ENCODE data around the gene GPD1L.

Gene GPD1L

DNA sequence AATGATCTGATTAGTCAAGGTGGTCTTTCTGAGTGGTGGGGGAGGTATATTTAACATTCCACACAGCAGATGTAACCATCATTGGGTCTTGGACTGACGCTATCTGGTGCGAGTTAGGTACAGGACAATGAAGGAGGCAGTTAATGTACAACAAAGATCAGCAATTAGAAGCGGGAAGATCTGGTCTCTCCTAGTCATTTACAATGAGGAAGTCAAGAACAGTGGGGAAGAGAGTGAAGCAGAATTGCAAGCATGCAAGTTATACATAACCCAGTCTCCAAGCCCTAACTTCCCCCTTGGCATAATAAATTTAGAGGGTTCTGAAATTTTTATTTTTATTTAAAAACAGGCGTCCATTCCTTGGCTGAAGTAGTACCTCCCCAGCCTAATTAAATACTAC, 14.1 kb downstream of the GPD1L start (continued):
- TF ChIP-seq, protein P1, sequence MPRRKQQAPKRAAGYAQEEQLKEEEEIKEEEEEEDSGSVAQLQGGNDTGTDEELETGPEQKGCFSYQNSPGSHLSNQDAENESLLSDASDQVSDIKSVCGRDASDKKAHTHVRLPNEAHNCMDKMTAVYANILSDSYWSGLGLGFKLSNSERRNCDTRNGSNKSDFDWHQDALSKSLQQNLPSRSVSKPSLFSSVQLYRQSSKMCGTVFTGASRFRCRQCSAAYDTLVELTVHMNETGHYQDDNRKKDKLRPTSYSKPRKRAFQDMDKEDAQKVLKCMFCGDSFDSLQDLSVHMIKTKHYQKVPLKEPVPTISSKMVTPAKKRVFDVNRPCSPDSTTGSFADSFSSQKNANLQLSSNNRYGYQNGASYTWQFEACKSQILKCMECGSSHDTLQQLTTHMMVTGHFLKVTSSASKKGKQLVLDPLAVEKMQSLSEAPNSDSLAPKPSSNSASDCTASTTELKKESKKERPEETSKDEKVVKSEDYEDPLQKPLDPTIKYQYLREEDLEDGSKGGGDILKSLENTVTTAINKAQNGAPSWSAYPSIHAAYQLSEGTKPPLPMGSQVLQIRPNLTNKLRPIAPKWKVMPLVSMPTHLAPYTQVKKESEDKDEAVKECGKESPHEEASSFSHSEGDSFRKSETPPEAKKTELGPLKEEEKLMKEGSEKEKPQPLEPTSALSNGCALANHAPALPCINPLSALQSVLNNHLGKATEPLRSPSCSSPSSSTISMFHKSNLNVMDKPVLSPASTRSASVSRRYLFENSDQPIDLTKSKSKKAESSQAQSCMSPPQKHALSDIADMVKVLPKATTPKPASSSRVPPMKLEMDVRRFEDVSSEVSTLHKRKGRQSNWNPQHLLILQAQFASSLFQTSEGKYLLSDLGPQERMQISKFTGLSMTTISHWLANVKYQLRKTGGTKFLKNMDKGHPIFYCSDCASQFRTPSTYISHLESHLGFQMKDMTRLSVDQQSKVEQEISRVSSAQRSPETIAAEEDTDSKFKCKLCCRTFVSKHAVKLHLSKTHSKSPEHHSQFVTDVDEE (CRISPR knock-in tag; IDR thresholded peaks at IDR 0.05) = no peak

DNA sequence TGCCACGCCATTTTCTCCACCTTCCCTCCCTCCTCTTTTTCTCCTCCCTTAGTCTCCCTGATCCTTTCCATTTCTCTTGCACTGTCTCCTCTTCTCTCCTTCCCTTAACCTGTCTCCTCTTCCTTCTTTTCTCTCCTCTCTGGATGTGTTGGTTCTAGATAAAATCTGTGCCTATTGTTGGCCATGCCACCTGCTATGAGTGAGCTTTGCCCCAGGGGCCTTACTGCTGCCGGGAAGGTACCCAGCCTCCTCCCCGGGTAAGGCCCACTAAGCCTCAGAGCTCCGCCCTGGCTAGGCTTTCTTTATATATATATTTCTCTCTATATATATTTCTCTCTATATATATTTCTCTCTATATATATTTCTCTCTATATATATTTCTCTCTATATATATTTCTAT, 14.7 kb downstream of the GPD1L start:
- TF ChIP-seq ZNF8 (CRISPR knock-in tag; IDR thresholded peaks at IDR 0.05) (no peak), ZFP3 (CRISPR knock-in tag; IDR thresholded peaks at IDR 0.05) (no peak), ZNF70 (CRISPR knock-in tag; IDR thresholded peaks at IDR 0.05) (no peak), ZC3H10 (CRISPR knock-in tag; IDR thresholded peaks at IDR 0.05) (no peak), OSR1 (CRISPR knock-in tag; IDR thresholded peaks at IDR 0.05) (no peak), ARNTL (CRISPR knock-in tag; IDR thresholded peaks at IDR 0.05; ENCODE audit: borderline replicate concordance, low read depth) (no peak), BACH2 (CRISPR knock-in tag; IDR thresholded peaks at IDR 0.05; ENCODE audit: borderline replicate concordance) (no peak), ZNF565 (CRISPR knock-in tag; conservative IDR thresholded peaks at IDR 0.05; ENCODE audit: low read depth) (no peak), TCF4 (CRISPR knock-in tag; IDR thresholded peaks at IDR 0.05; ENCODE audit: borderline replicate concordance) (no peak), CSDC2 (CRISPR knock-in tag; IDR thresholded peaks at IDR 0.05) (no peak), RARB (CRISPR knock-in tag; IDR thresholded peaks at IDR 0.05) (no peak), SNAI2 (CRISPR knock-in tag; IDR thresholded peaks at IDR 0.05) (no peak), ESRRG (CRISPR knock-in tag; IDR thresholded peaks at IDR 0.05) (no peak), ISL1 (CRISPR knock-in tag; IDR thresholded peaks at IDR 0.05) (no peak), PPARA (CRISPR knock-in tag; IDR thresholded peaks at IDR 0.05; ENCODE audit: borderline replicate concordance) (no peak), ZFP30 (CRISPR knock-in tag; IDR thresholded peaks at IDR 0.05) (no peak)
- TF ChIP-seq, protein P1 (CRISPR knock-in tag; IDR thresholded peaks at IDR 0.05) = no peak
- TF ChIP-seq, protein P2, sequence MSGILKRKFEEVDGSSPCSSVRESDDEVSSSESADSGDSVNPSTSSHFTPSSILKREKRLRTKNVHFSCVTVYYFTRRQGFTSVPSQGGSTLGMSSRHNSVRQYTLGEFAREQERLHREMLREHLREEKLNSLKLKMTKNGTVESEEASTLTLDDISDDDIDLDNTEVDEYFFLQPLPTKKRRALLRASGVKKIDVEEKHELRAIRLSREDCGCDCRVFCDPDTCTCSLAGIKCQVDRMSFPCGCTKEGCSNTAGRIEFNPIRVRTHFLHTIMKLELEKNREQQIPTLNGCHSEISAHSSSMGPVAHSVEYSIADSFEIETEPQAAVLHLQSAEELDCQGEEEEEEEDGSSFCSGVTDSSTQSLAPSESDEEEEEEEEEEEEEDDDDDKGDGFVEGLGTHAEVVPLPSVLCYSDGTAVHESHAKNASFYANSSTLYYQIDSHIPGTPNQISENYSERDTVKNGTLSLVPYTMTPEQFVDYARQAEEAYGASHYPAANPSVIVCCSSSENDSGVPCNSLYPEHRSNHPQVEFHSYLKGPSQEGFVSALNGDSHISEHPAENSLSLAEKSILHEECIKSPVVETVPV (CRISPR knock-in tag; IDR thresholded peaks at IDR 0.05) = no peak
- TF ChIP-seq, protein P3, sequence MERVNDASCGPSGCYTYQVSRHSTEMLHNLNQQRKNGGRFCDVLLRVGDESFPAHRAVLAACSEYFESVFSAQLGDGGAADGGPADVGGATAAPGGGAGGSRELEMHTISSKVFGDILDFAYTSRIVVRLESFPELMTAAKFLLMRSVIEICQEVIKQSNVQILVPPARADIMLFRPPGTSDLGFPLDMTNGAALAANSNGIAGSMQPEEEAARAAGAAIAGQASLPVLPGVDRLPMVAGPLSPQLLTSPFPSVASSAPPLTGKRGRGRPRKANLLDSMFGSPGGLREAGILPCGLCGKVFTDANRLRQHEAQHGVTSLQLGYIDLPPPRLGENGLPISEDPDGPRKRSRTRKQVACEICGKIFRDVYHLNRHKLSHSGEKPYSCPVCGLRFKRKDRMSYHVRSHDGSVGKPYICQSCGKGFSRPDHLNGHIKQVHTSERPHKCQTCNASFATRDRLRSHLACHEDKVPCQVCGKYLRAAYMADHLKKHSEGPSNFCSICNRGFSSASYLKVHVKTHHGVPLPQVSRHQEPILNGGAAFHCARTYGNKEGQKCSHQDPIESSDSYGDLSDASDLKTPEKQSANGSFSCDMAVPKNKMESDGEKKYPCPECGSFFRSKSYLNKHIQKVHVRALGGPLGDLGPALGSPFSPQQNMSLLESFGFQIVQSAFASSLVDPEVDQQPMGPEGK (CRISPR knock-in tag; IDR thresholded peaks at IDR 0.05; ENCODE audit: borderline replicate concordance) = no peak
- TF ChIP-seq, protein P4, sequence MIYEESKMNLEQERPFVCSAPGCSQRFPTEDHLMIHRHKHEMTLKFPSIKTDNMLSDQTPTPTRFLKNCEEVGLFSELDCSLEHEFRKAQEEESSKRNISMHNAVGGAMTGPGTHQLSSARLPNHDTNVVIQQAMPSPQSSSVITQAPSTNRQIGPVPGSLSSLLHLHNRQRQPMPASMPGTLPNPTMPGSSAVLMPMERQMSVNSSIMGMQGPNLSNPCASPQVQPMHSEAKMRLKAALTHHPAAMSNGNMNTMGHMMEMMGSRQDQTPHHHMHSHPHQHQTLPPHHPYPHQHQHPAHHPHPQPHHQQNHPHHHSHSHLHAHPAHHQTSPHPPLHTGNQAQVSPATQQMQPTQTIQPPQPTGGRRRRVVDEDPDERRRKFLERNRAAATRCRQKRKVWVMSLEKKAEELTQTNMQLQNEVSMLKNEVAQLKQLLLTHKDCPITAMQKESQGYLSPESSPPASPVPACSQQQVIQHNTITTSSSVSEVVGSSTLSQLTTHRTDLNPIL (CRISPR knock-in tag; IDR thresholded peaks at IDR 0.05; ENCODE audit: low read depth) = no peak
- no peak for ATAC-seq

DNA sequence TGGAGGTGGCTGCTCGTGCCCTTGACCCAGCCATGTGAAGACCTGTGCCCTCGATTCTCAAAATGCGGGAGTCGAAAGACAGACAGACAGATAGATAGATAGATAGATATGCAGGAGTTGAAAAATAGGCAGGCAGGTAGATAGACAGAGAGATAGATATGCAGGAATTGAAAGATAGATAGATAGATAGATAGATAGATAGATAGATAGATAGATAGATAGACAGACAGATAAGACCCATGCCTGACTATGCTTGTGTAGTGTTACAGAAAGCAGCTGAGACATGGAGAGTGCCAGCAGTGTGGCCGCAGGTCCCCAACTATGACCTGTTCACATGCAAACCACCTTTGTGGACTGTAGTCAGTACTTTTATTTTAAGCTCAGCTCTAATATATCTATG, 17.2 kb downstream of the GPD1L start:
- no peak for ATAC-seq
- TF ChIP-seq BACH2 (CRISPR knock-in tag; IDR thresholded peaks at IDR 0.05; ENCODE audit: borderline replicate concordance) (no peak), ZNF8 (CRISPR knock-in tag; IDR thresholded peaks at IDR 0.05) (no peak), CSDC2 (CRISPR knock-in tag; IDR thresholded peaks at IDR 0.05) (no peak), ZNF70 (CRISPR knock-in tag; IDR thresholded peaks at IDR 0.05) (no peak), OSR1 (CRISPR knock-in tag; IDR thresholded peaks at IDR 0.05) (no peak), ZFP3 (CRISPR knock-in tag; IDR thresholded peaks at IDR 0.05) (no peak), ZNF565 (CRISPR knock-in tag; conservative IDR thresholded peaks at IDR 0.05; ENCODE audit: low read depth) (no peak), ARNTL (CRISPR knock-in tag; IDR thresholded peaks at IDR 0.05; ENCODE audit: borderline replicate concordance, low read depth) (no peak), ESRRG (CRISPR knock-in tag; IDR thresholded peaks at IDR 0.05) (no peak), ZC3H10 (CRISPR knock-in tag; IDR thresholded peaks at IDR 0.05) (no peak), GLIS3 (CRISPR knock-in tag; IDR thresholded peaks at IDR 0.05) (no peak), ISL1 (CRISPR knock-in tag; IDR thresholded peaks at IDR 0.05) (no peak)
- TF ChIP-seq, protein P2 (CRISPR knock-in tag; IDR thresholded peaks at IDR 0.05) = no peak
- TF ChIP-seq, protein P5, sequence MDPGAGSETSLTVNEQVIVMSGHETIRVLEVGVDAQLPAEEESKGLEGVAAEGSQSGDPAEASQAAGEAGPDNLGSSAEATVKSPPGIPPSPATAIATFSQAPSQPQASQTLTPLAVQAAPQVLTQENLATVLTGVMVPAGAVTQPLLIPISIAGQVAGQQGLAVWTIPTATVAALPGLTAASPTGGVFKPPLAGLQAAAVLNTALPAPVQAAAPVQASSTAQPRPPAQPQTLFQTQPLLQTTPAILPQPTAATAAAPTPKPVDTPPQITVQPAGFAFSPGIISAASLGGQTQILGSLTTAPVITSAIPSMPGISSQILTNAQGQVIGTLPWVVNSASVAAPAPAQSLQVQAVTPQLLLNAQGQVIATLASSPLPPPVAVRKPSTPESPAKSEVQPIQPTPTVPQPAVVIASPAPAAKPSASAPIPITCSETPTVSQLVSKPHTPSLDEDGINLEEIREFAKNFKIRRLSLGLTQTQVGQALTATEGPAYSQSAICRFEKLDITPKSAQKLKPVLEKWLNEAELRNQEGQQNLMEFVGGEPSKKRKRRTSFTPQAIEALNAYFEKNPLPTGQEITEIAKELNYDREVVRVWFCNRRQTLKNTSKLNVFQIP (CRISPR knock-in tag; IDR thresholded peaks at IDR 0.05; ENCODE audit: borderline replicate concordance, low read depth) = no peak

Data from SK-N-SH treated with all-trans-retinoic acid at 6 μM for 48 hours (cell line).